Muscle of leg (tissue), 11 donors: ENCODE results near the gene ITSN1. TPM values are rescaled to one million over a fixed set of nuclear protein-coding genes. Genes with fewer than 3 reads are reported as not detected.

Experiments used
- DNase-seq: peaks from one replicate; pipeline ENCODE4 v3.0.0; 2013
- H3K27ac ChIP-seq: one replicate; pipeline ENCODE4 v1.5.1; 2013; ENCODE audit warnings: mild to moderate bottlenecking, low read length, control low read depth
- H3K27me3 ChIP-seq: one replicate; pipeline ENCODE4 v1.6.1; 2013; ENCODE audit warnings: low read length; ENCODE audit not compliant: control insufficient read depth, insufficient read depth
- H3K36me3 ChIP-seq: one replicate; pipeline ENCODE4 v1.6.1; 2013; ENCODE audit warnings: low read length; ENCODE audit not compliant: control insufficient read depth, insufficient read depth
- H3K4me1 ChIP-seq: one replicate; pipeline ENCODE4 v1.6.1; 2013; ENCODE audit warnings: low read length; ENCODE audit not compliant: control insufficient read depth, insufficient read depth
- H3K4me3 ChIP-seq: one replicate; pipeline ENCODE4 v1.5.1; 2013; ENCODE audit warnings: low read length, control low read depth
- H3K9me3 ChIP-seq: replicated peaks from 2 replicates; pipeline ENCODE4 v1.6.1; 2013; ENCODE audit warnings: low read depth, low read length; ENCODE audit not compliant: control insufficient read depth
- WGBS: methylation state at CpG from one replicate; pipeline ENCODE4 v1.1.5; 2013; ENCODE audit warnings: missing lambda C conversion rate; ENCODE audit not compliant: insufficient coverage; 5-methylcytosine and 5-hydroxymethylcytosine counted together
- polyA plus RNA-seq, 8 donors: library from polyadenylated mRNA; unstranded; fragments of 120-200 nt; gene quantifications; one replicate each; pipeline versions ENCODE4 v1.2.1 to v1.2.3, GENCODE V29; 2013; ENCODE audit warnings: inconsistent platforms in 1 of 8, low replicate concordance in 1 of 8; ENCODE audit not compliant: insufficient read length in 8 of 8, insufficient read depth in 1 of 8
- total RNA-seq: library from RNA; stranded (reverse); fragments of 120-200 nt; gene quantifications from one replicate; pipeline ENCODE4 v1.2.4, GENCODE V29; 2013

The ITSN1 gene
- total and polyA plus RNA-seq, 9 donors = 26.1 to 42.6 (median 32.1) TPM

DNA sequence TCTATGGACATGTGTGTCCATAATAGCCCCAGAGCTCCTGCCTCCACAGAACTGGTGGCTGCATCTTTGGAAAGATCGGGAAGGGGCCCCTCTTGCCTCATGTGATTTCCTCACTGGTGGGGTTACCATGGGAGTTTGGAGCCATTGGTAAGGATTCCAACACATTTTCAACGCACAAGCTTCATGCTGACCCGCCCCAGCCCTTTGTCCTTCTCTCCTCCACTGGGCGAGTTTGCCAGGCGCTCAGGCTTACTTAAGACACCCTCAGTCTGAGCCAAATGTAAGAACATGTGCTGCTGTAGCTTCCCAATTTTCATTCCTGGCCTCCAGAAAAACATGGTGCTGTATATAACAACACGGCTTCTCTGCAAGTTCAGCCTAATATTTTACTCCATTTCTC, 200.9 kb downstream of the ITSN1 start:
- H3K27ac ChIP-seq = no peak overlapping the region

GRCh38 chr21:33844104-33844889, 202.0 kb downstream of the ITSN1 start:
- no peaks in the 10 kb centered on the region for H3K27me3 ChIP-seq
- DNase-seq = peak; percentile 68
- H3K4me3 ChIP-seq = no peak overlapping the region
- no peaks in the 10 kb centered on the region for H3K9me3 ChIP-seq
- WGBS = 25% methylated on average over 17 of the region's 20 CpGs
- H3K36me3 ChIP-seq = peaks cover 4% of the 10 kb centered on the region
- H3K27ac ChIP-seq = no peak overlapping the region
- H3K4me1 ChIP-seq = peaks cover 49% of the 10 kb centered on the region

More for the DNA sequence above, 200.9 kb downstream of the ITSN1 start:
- Histone ChIP-seq H3K9me3 (no peaks in the 10 kb centered on the region), H3K36me3 (peaks cover 10% of the 10 kb centered on the region), H3K27me3 (no peaks in the 10 kb centered on the region), H3K4me3 (no peak overlapping the region), H3K4me1 (peaks cover 46% of the 10 kb centered on the region)
- DNase-seq = peak; percentile 46
- WGBS = 80% methylated on average over 5 of the region's 6 CpGs

DNA sequence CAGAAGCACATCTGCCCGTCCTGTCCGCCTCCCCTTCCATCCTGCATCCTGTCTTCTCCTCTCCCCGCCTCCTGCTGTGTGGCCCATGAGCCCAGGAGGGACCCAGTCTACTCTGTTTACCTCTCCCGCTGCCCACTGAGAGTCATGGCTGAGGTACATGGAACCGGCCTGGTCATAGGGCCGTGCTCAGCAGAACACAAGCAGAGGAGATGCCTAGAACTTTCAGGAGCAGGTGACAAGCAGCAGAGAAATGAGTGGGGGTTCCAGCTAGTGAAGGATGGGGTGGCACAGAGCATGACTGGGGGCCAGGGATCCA, 202.5 kb downstream of the ITSN1 start:
- no peaks in the 10 kb centered on the region for H3K9me3 ChIP-seq
- no peaks in the 10 kb centered on the region for H3K27me3 ChIP-seq
- H3K4me3 ChIP-seq = no peak overlapping the region
- WGBS = 82% methylated on average over 5 of the region's 6 CpGs
- H3K27ac ChIP-seq = no peak overlapping the region
- peaks cover 49% of the 10 kb centered on the region for H3K4me1 ChIP-seq
- H3K36me3 ChIP-seq = no peaks in the 10 kb centered on the region
- no peak for DNase-seq

- WGBS = 100% methylated on average over 1 of the region's 3 CpGs
- Histone ChIP-seq H3K9me3 (no peaks in the 10 kb centered on the region), H3K4me1 (peaks cover 49% of the 10 kb centered on the region), H3K27me3 (no peaks in the 10 kb centered on the region), H3K36me3 (no peaks in the 10 kb centered on the region), H3K27ac (no peak overlapping the region), H3K4me3 (no peak overlapping the region)
- DNase-seq = no peak
These were observed 203.8 kb downstream of the ITSN1 start for GRCh38 chr21:33846141-33846540.

DNA sequence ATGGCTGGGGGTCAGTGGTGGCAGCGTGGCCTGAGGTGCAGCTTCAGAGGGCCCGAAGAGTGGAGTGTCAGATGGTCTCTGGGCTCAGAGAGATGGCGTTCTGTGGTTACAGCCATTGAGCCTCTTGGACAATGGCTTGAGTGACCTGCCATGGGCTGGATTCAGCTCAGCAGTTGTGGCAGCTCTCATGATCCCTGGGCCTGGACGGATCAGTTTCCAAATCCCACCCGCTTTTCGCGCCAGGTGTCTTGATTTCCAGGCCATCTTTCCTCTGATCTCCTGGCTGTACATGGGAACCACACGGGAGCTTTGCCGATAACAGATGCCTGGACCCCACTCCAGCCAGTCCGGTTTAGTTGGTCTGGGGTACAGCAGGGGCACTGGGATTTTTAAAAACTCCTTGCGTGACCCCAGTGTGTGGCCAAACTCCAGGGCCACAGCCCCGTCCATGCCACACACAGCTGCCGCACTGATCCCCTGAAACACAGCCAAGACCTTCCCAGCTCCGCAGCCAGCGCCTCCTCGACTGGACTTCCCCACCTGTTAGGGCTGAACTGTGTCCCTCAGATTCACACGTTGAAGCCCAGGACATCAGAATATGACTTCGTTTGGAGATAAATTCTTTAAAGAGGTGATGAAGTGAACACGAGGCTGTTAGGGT, 205.4 kb downstream of the ITSN1 start:
- Histone ChIP-seq H3K27ac (peak overlapping the region; percentile 59), H3K4me3 (no peak overlapping the region), H3K4me1 (peaks cover 45% of the 10 kb centered on the region), H3K27me3 (no peaks in the 10 kb centered on the region), H3K36me3 (no peaks in the 10 kb centered on the region), H3K9me3 (no peaks in the 10 kb centered on the region)
- peak; percentile 74 for DNase-seq
- WGBS = 82% methylated on average over 16 of the region's 19 CpGs

- Histone ChIP-seq H3K27ac (peak overlapping the region; percentile 15), H3K4me3 (no peak overlapping the region), H3K4me1 (peaks cover 38% of the 10 kb centered on the region), H3K36me3 (no peaks in the 10 kb centered on the region), H3K27me3 (no peaks in the 10 kb centered on the region), H3K9me3 (no peaks in the 10 kb centered on the region)
- DNase-seq = no peak
- WGBS = 81% methylated on average over 15 of the region's 17 CpGs
These were observed 206.1 kb downstream of the ITSN1 start for GRCh38 chr21:33848249-33848953.

- no peak overlapping the region for H3K27ac ChIP-seq
- DNase-seq = no peak
- no peaks in the 10 kb centered on the region for H3K27me3 ChIP-seq
- H3K9me3 ChIP-seq = no peaks in the 10 kb centered on the region
- peaks cover 30% of the 10 kb centered on the region for H3K4me1 ChIP-seq
- no peaks in the 10 kb centered on the region for H3K36me3 ChIP-seq
- H3K4me3 ChIP-seq = no peak overlapping the region
These were observed 207.5 kb downstream of the ITSN1 start for GRCh38 chr21:33849834-33850233.

DNA sequence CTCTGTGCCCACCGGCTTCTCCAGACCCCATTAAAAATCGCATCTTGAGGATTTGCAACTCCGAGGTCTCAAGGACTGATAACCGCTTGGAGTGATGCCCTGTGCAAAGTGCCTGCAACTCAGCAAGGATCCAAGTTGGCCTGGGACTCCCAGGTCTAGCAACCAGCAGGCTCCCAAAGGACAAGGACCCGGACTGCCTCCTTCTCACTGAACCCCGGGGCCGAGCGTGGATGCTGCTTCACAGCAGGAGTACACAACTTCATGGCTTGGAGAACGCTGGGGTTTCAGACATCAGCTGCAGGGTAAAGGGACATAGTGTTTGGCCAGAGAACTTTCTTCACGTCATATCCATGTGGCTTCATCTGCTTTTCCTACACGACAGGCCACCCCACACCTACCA, 208.1 kb downstream of the ITSN1 start:
- 89% methylated on average over 8 of the region's 11 CpGs for WGBS
- Histone ChIP-seq H3K27ac (no peak overlapping the region), H3K27me3 (no peaks in the 10 kb centered on the region), H3K36me3 (no peaks in the 10 kb centered on the region), H3K9me3 (no peaks in the 10 kb centered on the region), H3K4me1 (peaks cover 26% of the 10 kb centered on the region), H3K4me3 (no peak overlapping the region)
- DNase-seq = no peak

DNA sequence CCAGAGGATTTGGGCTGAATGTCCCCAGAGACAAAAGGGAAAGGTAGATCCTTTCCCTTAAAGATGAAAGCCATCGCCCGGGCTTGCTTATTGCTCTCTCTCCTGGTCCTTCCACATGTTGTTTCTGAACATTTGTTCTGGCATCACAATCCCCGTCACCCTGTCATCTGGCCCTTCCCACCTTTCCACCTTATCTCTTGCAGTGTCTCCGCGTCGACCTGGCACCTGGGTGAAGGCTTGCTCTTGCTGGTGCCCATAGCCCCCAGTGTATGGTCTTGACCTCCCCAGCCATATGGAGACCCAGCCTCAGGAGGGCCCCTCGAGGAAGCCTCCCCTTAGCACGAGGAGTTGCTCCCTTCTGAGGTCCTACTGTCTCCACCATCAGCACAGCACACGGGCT, 208.7 kb downstream of the ITSN1 start:
- no peak overlapping the region for H3K27ac ChIP-seq
- H3K9me3 ChIP-seq = no peaks in the 10 kb centered on the region
- no peak overlapping the region for H3K4me3 ChIP-seq
- 86% methylated on average over 9 of the region's 9 CpGs for WGBS
- no peak for DNase-seq
- H3K27me3 ChIP-seq = no peaks in the 10 kb centered on the region
- no peaks in the 10 kb centered on the region for H3K36me3 ChIP-seq
- peaks cover 26% of the 10 kb centered on the region for H3K4me1 ChIP-seq

DNA sequence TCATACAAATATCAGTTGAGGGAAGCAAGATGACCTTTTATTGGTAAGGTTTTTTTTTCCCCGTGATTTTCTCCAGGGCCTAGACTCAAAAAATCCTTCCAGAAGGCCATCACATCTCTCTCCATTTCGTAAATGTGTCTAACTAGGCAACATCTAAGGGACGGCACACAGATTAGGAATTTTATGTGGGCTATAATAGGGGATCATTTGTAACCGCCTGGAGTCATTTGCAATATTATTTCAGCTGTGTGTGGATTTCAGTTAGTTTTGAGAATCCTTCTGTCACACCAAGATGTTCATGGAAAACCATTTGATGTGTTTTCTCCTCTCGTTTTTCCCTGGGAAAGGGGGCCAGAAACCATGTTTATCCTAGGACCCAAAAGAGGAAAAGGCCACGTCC, 210.2 kb downstream of the ITSN1 start:
- no peak overlapping the region for H3K4me3 ChIP-seq
- no peak overlapping the region for H3K27ac ChIP-seq
- no peaks in the 10 kb centered on the region for H3K36me3 ChIP-seq
- DNase-seq = no peak
- no peaks in the 10 kb centered on the region for H3K9me3 ChIP-seq
- H3K4me1 ChIP-seq = peaks cover 15% of the 10 kb centered on the region
- WGBS = 43% methylated on average over 1 of the region's 6 CpGs
- no peaks in the 10 kb centered on the region for H3K27me3 ChIP-seq
